Common myeloid progenitor, CD34-positive (primary cell): Measurements from ENCODE around the gene CTSW.

Experiments used
- CTCF ChIA-PET: fragments of 350-600 bp; sonication (Branson Sonifier 250); formaldehyde crosslinking; loops from one replicate; lab custom pipeline; 2021; ENCODE audit warnings: antibody characterized with exemption; lab: Charles Lee
- POLR2A ChIA-PET: fragments of 350-600 bp; sonication (Branson Sonifier 250); formaldehyde crosslinking; loops from one replicate; lab custom pipeline; 2021; ENCODE audit warnings: antibody characterized with exemption; lab: Charles Lee
- DNase-seq, 3 donors: peaks; one replicate each; pipeline versions ENCODE4 v3.0.0 to v3.0.0-alpha.2; 2013
- H3K27ac ChIP-seq, 2 experiments: 1 replicate in 1 of 2; 2 replicates in 1 of 2; pipeline ENCODE4 v1.7.0; 2013; ENCODE audit warnings: inconsistent platforms in 2 of 2, low read length in 2 of 2, mild to moderate bottlenecking in 2 of 2, low read depth in 1 of 2, moderate library complexity in 1 of 2; ENCODE audit not compliant: severe bottlenecking in 2 of 2, insufficient read depth in 1 of 2, poor library complexity in 1 of 2
- H3K27me3 ChIP-seq, 5 experiments: replicated peaks in 2 of 5; 1 replicate in 3 of 5; 2 replicates in 2 of 5; pipeline versions ENCODE4 v1.6.1 to v1.7.0; 2013; ENCODE audit warnings: low read length in 4 of 5, mild to moderate bottlenecking in 2 of 5, moderate library complexity in 2 of 5, inconsistent platforms in 1 of 5; ENCODE audit not compliant: insufficient read depth in 5 of 5, control insufficient read depth in 4 of 5
- H3K36me3 ChIP-seq, 4 experiments: 1 replicate in 2 of 4; 2 replicates in 2 of 4; pipeline versions ENCODE4 v1.6.1 to v1.7.0; 2013; ENCODE audit warnings: low read length in 3 of 4, control low read depth in 1 of 4, mild to moderate bottlenecking in 1 of 4; ENCODE audit not compliant: control insufficient read depth in 4 of 4, insufficient read depth in 4 of 4
- H3K4me1 ChIP-seq, 4 experiments: 1 replicate in 3 of 4; 2 replicates in 1 of 4; pipeline versions ENCODE4 v1.6.1 to v1.7.1; 2013; ENCODE audit warnings: low read length in 3 of 4, mild to moderate bottlenecking in 3 of 4, control low read depth in 1 of 4, inconsistent platforms in 1 of 4, moderate library complexity in 1 of 4; ENCODE audit not compliant: control insufficient read depth in 4 of 4, insufficient read depth in 4 of 4; ENCODE audit errors: control extremely low read depth in 1 of 4
- H3K4me3 ChIP-seq, 7 experiments: 1 replicate in 4 of 7; 2 replicates in 3 of 7; pipeline versions ENCODE4 v1.5.1 to v1.7.0; 2013; ENCODE audit warnings: mild to moderate bottlenecking in 7 of 7, low read length in 6 of 7, moderate library complexity in 6 of 7, inconsistent platforms in 2 of 7, low read depth in 2 of 7, control low read depth in 1 of 7; ENCODE audit not compliant: insufficient read depth in 4 of 7, control insufficient read depth in 1 of 7; ENCODE audit errors: extremely low read depth in 1 of 7
- H3K9me3 ChIP-seq, 5 experiments: 1 replicate in 4 of 5; 2 replicates in 1 of 5; pipeline versions ENCODE4 v1.6.1 to v1.7.1; 2013; ENCODE audit warnings: low read length in 4 of 5, mild to moderate bottlenecking in 2 of 5, inconsistent platforms in 1 of 5, low read depth in 1 of 5, moderate library complexity in 1 of 5; ENCODE audit not compliant: control insufficient read depth in 4 of 5, insufficient read depth in 2 of 5; ENCODE audit errors: control extremely low read depth in 1 of 5
- WGBS: methylation state at CpG from one replicate; pipeline ENCODE4 v1.1.5; 2013; ENCODE audit not compliant: insufficient coverage; 5-methylcytosine and 5-hydroxymethylcytosine counted together

Gene CTSW

GRCh38 chr11:65865550-65866172, 14.0 kb upstream of the CTSW start:
- H3K4me1 ChIP-seq, result peaks cover 5 to 41% (median 27%) of the 10 kb centered on the region in 4 experiments
- ChIA-PET CTCF (interaction anchor here (1.4 to 11.0 kb wide), 3 partner anchors 12 to 124 kb away, joined by 3 to 168 read pairs (median 3); partner anchors contain the start of genes CCDC85B and FIBP), POLR2A (no interaction called here)
- no peak overlapping the region for H3K27ac ChIP-seq
- no peak for DNase-seq
- no peak overlapping the region for H3K4me3 ChIP-seq
- H3K36me3 ChIP-seq, result peaks cover 3 to 57% (median 51%) of the 10 kb centered on the region in 4 experiments
- 99% methylated on average over 8 of the region's 9 CpGs for WGBS
- no peaks in the 10 kb centered on the region for H3K9me3 ChIP-seq
- no peaks in the 10 kb centered on the region for H3K27me3 ChIP-seq

- H3K4me1 ChIP-seq, result peaks cover under 1 to 41% (median 28%) of the 10 kb centered on the region in 4 experiments
- H3K27ac ChIP-seq, result no peak overlapping the region
- peaks cover 3 to 57% (median 50%) of the 10 kb centered on the region in 4 experiments for H3K36me3 ChIP-seq
- ChIA-PET CTCF (interaction anchor here (0.6 to 11.0 kb wide), 4 partner anchors 11 to 281 kb away, joined by 3 to 168 read pairs (median 3); partner anchors contain the start of genes CCDC85B and FIBP), POLR2A (no interaction called here)
- no peak for DNase-seq
- no peaks in the 10 kb centered on the region for H3K9me3 ChIP-seq
- no peaks in the 10 kb centered on the region for H3K27me3 ChIP-seq
- H3K4me3 ChIP-seq, result no peak overlapping the region
- WGBS, result 93% methylated on average over 13 of the region's 21 CpGs
Observed at GRCh38 chr11:65866509-65867283, 12.9 kb upstream of the CTSW start.

DNA sequence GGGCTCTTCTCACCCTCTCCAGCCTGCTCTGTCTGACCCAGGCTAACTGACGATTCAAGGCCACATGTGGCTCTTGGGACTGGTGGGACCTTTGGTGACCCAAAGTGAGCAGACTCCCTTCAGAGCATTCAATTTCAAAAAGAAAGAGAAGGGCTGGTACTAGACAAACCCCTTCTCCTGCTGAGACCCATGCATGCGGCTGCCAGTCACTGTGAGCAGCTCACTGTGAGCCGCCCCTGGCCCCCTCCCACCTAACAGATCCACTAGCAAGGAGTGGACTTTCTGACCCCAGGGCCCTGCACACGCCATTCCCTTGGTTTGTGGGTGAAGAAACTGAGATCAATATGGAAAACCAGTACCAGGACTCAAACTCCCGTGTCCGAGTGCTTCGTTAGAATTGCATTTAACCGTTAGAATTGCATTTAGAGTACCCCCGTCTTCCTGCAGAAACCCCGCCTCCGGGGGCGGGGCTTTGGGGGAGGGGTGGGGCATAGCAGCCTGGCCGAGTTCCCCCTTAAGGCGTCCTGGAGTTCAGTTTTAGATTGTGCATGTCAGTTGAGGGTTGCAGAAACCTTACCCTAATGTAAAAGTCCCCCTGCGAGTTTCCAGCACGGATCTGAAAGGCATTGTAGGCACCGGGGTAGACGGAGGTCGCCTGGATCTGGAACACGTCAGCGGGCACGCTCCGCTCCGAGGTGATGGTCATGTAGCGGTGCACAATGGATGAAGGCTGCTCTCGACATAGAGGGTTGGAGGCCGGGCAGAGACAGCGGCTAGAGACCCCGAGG, 12.2 kb upstream of the CTSW start:
- H3K9me3 ChIP-seq, result no peaks in the 10 kb centered on the region
- 77% methylated on average over 16 of the region's 29 CpGs for WGBS
- peaks cover 3 to 50% (median 42%) of the 10 kb centered on the region in 4 experiments for H3K36me3 ChIP-seq
- peak overlapping the region in 1 of 7 experiments; percentile 20 for H3K4me3 ChIP-seq
- H3K27me3 ChIP-seq, result no peaks in the 10 kb centered on the region
- H3K4me1 ChIP-seq, result peaks cover 0 to 38% (median 31%) of the 10 kb centered on the region in 4 experiments
- CTCF ChIA-PET, result interaction anchor here (1.4 to 11.0 kb wide), 4 partner anchors 6 to 18 kb away, joined by 3 to 168 read pairs (median 47); partner anchors contain the start of genes CCDC85B, FIBP and MUS81
- POLR2A ChIA-PET, result no interaction called here
- H3K27ac ChIP-seq, result no peak overlapping the region
- peak in 2 of 3 donors; percentile 59 to 62 for DNase-seq

GRCh38 chr11:65868076-65868667, 11.5 kb upstream of the CTSW start:
- DNase-seq, result peak in 2 of 3 donors; percentile 52 to 59
- CTCF ChIA-PET, result interaction anchor here (2.1 to 11.0 kb wide), 4 partner anchors 7 to 18 kb away, joined by 4 to 168 read pairs (median 47); partner anchors contain the start of genes CCDC85B, FIBP and MUS81
- Histone ChIP-seq H3K4me3 (peak overlapping the region in 1 of 7 experiments; percentile 20), H3K36me3 (peaks cover 3 to 43% (median 35%) of the 10 kb centered on the region in 4 experiments), H3K9me3 (no peaks in the 10 kb centered on the region), H3K27me3 (no peaks in the 10 kb centered on the region), H3K27ac (no peak overlapping the region), H3K4me1 (peaks cover 0 to 43% (median 36%) of the 10 kb centered on the region in 4 experiments)
- WGBS, result 96% methylated on average over 14 of the region's 19 CpGs
- POLR2A ChIA-PET, result interaction anchor here (0.6 to 0.8 kb wide), 2 partner anchors 8 to 157 kb away, joined by 3 to 5 read pairs; partner anchors contain the start of gene MUS81

DNA sequence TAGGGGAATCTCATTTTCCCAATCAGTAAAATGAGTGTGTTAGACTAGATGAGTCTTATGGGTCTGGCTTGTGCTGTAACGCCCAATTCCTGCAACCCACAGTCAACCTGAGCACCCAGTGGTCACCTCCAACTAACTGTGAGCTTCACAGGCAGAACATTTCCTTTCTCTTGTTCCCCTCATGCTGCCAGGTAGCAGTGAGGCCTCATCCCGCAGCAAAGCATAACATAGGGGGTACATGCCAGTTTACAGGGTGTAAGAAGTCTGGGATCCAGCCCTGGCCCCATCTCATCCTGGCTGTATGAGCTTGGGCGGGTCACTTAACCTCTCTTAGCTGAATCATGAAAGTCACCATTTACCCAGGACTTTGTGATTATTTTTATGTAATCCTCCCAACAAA, 10.7 kb upstream of the CTSW start:
- ChIA-PET POLR2A (interaction anchor here (0.6 to 1.3 kb wide), 3 partner anchors 9 to 158 kb away, joined by 3 to 5 read pairs (median 3); partner anchors contain the start of gene MUS81), CTCF (interaction anchor here (1.1 to 11.0 kb wide), 6 partner anchors 8 to 30 kb away, joined by 3 to 168 read pairs (median 8); partner anchors contain the start of genes CCDC85B, FIBP and MUS81)
- Histone ChIP-seq H3K9me3 (no peaks in the 10 kb centered on the region), H3K36me3 (peaks cover 3 to 36% (median 28%) of the 10 kb centered on the region in 4 experiments), H3K4me1 (peaks cover 0 to 50% (median 41%) of the 10 kb centered on the region in 4 experiments), H3K4me3 (no peak overlapping the region), H3K27me3 (no peaks in the 10 kb centered on the region), H3K27ac (no peak overlapping the region)
- 90% methylated on average over 2 of the region's 3 CpGs for WGBS
- DNase-seq, result no peak
